Measurements from ENCODE around the gene COL4A1. TPM values are rescaled to one million over a fixed set of nuclear protein-coding genes. Genes with fewer than 3 reads are reported as not detected.

The COL4A1 gene
- total RNA-seq, 1 donor from 2014 or later: 2,489 TPM

GRCh38 chr13:110213461-110214074 lies 93.4 kb downstream of the COL4A1 start:
- H3K79me2 ChIP-seq (ENCODE audit: insufficient read depth, low read length): peaks cover 51% of the 10 kb centered on the region
- Mint-ChIP-seq H3K4me1 (ENCODE audit: low read depth, unreplicated experiment) (peaks cover 48% of the 10 kb centered on the region), H3K9me3 (ENCODE audit: unreplicated experiment) (no peaks in the 10 kb centered on the region), H3K36me3 (ENCODE audit: low read depth, unreplicated experiment) (peaks cover 57% of the 10 kb centered on the region), H3K27ac (ENCODE audit: unreplicated experiment) (no peak overlapping the region), H3K27me3 (ENCODE audit: low read depth, unreplicated experiment) (no peaks in the 10 kb centered on the region), H3K4me3 (ENCODE audit: unreplicated experiment) (no peak overlapping the region)
- TF ChIP-seq EZH2 (IDR thresholded peaks at IDR 0.05; ENCODE audit: insufficient read depth, low read length) (no peak), CTCF (IDR thresholded peaks at IDR 0.05; ENCODE audit: insufficient read depth, low read depth, low read length) (no peak)
- no peak overlapping the region for H3K9ac ChIP-seq (ENCODE audit: low read length)
- H3K9me3 ChIP-seq (ENCODE audit: insufficient read depth, low read depth, low read length): no peaks in the 10 kb centered on the region
- peaks cover 83% of the 10 kb centered on the region for H4K20me1 ChIP-seq (ENCODE audit: insufficient read depth, low read length)
- peaks cover 46% of the 10 kb centered on the region for H3K36me3 ChIP-seq (ENCODE audit: insufficient read depth, low read length)
- H3K27ac ChIP-seq (ENCODE audit: low read depth, low read length): no peak overlapping the region
- no peaks in the 10 kb centered on the region for H3K27me3 ChIP-seq (ENCODE audit: insufficient read depth, low read length)
- peaks cover 29% of the 10 kb centered on the region for H3K4me1 ChIP-seq (ENCODE audit: insufficient read depth, low read length)
- no peak overlapping the region for H2AFZ ChIP-seq (ENCODE audit: low read depth, low read length)
- no peak for FAIRE-seq
- H3K4me3 ChIP-seq (ENCODE audit: insufficient read depth, low read depth, low read length): no peak overlapping the region
- DNase-seq (ENCODE audit: low read depth): no peak
- no peak overlapping the region for H3K4me2 ChIP-seq (ENCODE audit: low read length)

- DNase-seq (ENCODE audit: low read depth) (no peak), FAIRE-seq (no peak)
- TF ChIP-seq CTCF (IDR thresholded peaks at IDR 0.05; ENCODE audit: insufficient read depth, low read depth, low read length) (no peak), EZH2 (IDR thresholded peaks at IDR 0.05; ENCODE audit: insufficient read depth, low read length) (no peak)
- Mint-ChIP-seq H3K9me3 (ENCODE audit: unreplicated experiment) (no peaks in the 10 kb centered on the region), H3K4me1 (ENCODE audit: low read depth, unreplicated experiment) (peaks cover 43% of the 10 kb centered on the region), H3K27ac (ENCODE audit: unreplicated experiment) (no peak overlapping the region), H3K4me3 (ENCODE audit: unreplicated experiment) (no peak overlapping the region), H3K27me3 (ENCODE audit: low read depth, unreplicated experiment) (no peaks in the 10 kb centered on the region), H3K36me3 (ENCODE audit: low read depth, unreplicated experiment) (peaks cover 57% of the 10 kb centered on the region)
- Histone ChIP-seq H3K36me3 (ENCODE audit: insufficient read depth, low read length) (peaks cover 55% of the 10 kb centered on the region), H3K4me1 (ENCODE audit: insufficient read depth, low read length) (peaks cover 27% of the 10 kb centered on the region), H2AFZ (ENCODE audit: low read depth, low read length) (no peak overlapping the region), H3K27me3 (ENCODE audit: insufficient read depth, low read length) (no peaks in the 10 kb centered on the region), H3K79me2 (ENCODE audit: insufficient read depth, low read length) (peaks cover 40% of the 10 kb centered on the region), H3K27ac (ENCODE audit: low read depth, low read length) (no peak overlapping the region), H3K4me2 (ENCODE audit: low read length) (no peak overlapping the region), H3K9me3 (ENCODE audit: insufficient read depth, low read depth, low read length) (no peaks in the 10 kb centered on the region), H3K9ac (ENCODE audit: low read length) (no peak overlapping the region), H3K4me3 (ENCODE audit: insufficient read depth, low read depth, low read length) (no peak overlapping the region), H4K20me1 (ENCODE audit: insufficient read depth, low read length) (peaks cover 83% of the 10 kb centered on the region)
These were observed 94.4 kb downstream of the COL4A1 start for GRCh38 chr13:110212529-110212928.

GRCh38 chr13:110211735-110212134 lies 95.2 kb downstream of the COL4A1 start:
- Mint-ChIP-seq H3K9me3 (ENCODE audit: unreplicated experiment) (no peaks in the 10 kb centered on the region), H3K4me3 (ENCODE audit: unreplicated experiment) (no peak overlapping the region), H3K36me3 (ENCODE audit: low read depth, unreplicated experiment) (peaks cover 54% of the 10 kb centered on the region), H3K4me1 (ENCODE audit: low read depth, unreplicated experiment) (peaks cover 38% of the 10 kb centered on the region), H3K27me3 (ENCODE audit: low read depth, unreplicated experiment) (no peaks in the 10 kb centered on the region), H3K27ac (ENCODE audit: unreplicated experiment) (no peak overlapping the region)
- Histone ChIP-seq H3K27me3 (ENCODE audit: insufficient read depth, low read length) (no peaks in the 10 kb centered on the region), H4K20me1 (ENCODE audit: insufficient read depth, low read length) (peaks cover 81% of the 10 kb centered on the region), H3K9ac (ENCODE audit: low read length) (no peak overlapping the region), H3K4me2 (ENCODE audit: low read length) (no peak overlapping the region), H3K4me3 (ENCODE audit: insufficient read depth, low read depth, low read length) (no peak overlapping the region), H2AFZ (ENCODE audit: low read depth, low read length) (no peak overlapping the region), H3K79me2 (ENCODE audit: insufficient read depth, low read length) (peaks cover 32% of the 10 kb centered on the region), H3K27ac (ENCODE audit: low read depth, low read length) (no peak overlapping the region), H3K4me1 (ENCODE audit: insufficient read depth, low read length) (peaks cover 19% of the 10 kb centered on the region), H3K36me3 (ENCODE audit: insufficient read depth, low read length) (peaks cover 61% of the 10 kb centered on the region), H3K9me3 (ENCODE audit: insufficient read depth, low read depth, low read length) (no peaks in the 10 kb centered on the region)
- FAIRE-seq (no peak), DNase-seq (ENCODE audit: low read depth) (no peak)
- TF ChIP-seq EZH2 (IDR thresholded peaks at IDR 0.05; ENCODE audit: insufficient read depth, low read length): no peak
- no peak for TF ChIP-seq CTCF (IDR thresholded peaks at IDR 0.05; ENCODE audit: insufficient read depth, low read depth, low read length)
